Measurements from ENCODE around the gene TMA7B. TPM values are rescaled to one million over a fixed set of nuclear protein-coding genes. Genes with fewer than 3 reads are reported as not detected.

TMA7B gene
- total and polyA plus RNA-seq, 4 donors: not detected

DNA sequence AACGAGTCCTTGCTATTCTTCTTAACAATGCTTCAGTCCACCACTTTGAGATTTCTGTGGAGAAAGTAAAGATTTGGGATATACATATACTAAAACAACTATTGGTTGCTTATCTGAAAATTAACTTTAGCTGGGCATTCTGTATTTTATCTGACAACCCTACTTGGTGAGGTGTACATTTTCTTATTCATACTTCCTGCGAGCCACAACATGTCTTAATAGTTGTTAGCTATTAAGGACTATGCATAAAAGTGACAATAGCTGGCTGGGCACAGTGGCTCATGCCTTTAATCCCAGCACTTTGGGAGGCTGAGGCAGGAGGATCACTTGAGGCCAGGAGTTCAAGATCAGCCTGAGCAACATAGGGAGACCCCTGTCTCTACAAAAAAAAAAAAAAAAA is 28.0 kb upstream of the TMA7B start:
- no peaks in the 10 kb centered on the region for H3K4me1 ChIP-seq (ENCODE audit: control insufficient read depth, insufficient read depth, low read length)
- H3K36me3 ChIP-seq (ENCODE audit: control insufficient read depth, insufficient read depth, low read length): no peaks in the 10 kb centered on the region
- H3K27me3 ChIP-seq (ENCODE audit: control insufficient read depth, insufficient read depth, low read length): peaks cover 1% of the 10 kb centered on the region
- no peak overlapping the region for H3K4me3 ChIP-seq (ENCODE audit: low read depth, low read length)
- no peak for DNase-seq (ENCODE audit: low read depth in 4 of 6, low spot score in 6 of 6)
- H3K27ac ChIP-seq (ENCODE audit: low read depth, low read length): no peak overlapping the region
- no peaks in the 10 kb centered on the region for H3K9me3 ChIP-seq (ENCODE audit: control insufficient read depth, insufficient read depth, low read length)
- no CpG with 5 or more reads among the region's 2 CpGs for WGBS (ENCODE audit: insufficient coverage)

DNA sequence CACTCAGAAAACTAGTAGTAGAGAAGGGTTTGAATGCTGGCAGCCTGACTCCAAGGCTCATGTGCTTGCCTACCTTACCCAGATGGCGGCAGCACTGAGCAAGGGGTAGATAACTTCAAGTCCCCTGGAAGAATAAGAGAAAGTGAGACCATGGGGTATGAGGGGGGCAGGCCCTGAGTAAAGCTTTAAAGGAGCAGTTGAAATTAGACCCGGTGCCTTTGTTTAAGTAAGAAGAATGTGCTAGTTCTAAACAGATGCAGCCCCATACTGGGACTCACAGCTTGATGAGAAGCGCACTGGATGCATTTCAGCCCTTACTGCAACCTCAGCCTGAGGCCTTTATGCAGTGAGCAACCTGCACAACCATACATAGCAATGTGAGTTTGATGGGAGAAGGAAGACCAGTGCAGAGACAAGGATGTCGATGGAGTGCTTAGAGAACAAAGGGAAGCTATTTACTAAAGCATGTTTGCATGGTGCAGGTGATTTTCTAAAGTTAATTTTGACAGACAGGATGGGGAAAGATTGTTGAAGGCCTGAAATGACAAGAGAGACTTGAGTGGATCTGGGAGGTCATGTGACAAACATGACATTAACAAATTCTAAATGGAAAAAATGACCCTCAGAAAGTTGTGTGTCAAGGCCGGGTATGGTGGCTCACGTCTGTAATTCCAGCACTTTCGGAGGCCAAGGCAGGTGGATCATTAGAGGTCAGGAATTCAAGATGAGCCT is 27.1 kb upstream of the TMA7B start:
- 58% methylated on average over 5 of the region's 7 CpGs for WGBS (ENCODE audit: insufficient coverage)
- H3K36me3 ChIP-seq (ENCODE audit: control insufficient read depth, insufficient read depth, low read length): no peaks in the 10 kb centered on the region
- H3K27ac ChIP-seq (ENCODE audit: low read depth, low read length): no peak overlapping the region
- H3K4me3 ChIP-seq (ENCODE audit: low read depth, low read length): no peak overlapping the region
- H3K4me1 ChIP-seq (ENCODE audit: control insufficient read depth, insufficient read depth, low read length): no peaks in the 10 kb centered on the region
- no peak for DNase-seq (ENCODE audit: low read depth in 4 of 6, low spot score in 6 of 6)
- H3K27me3 ChIP-seq (ENCODE audit: control insufficient read depth, insufficient read depth, low read length): peaks cover 2% of the 10 kb centered on the region
- H3K9me3 ChIP-seq (ENCODE audit: control insufficient read depth, insufficient read depth, low read length): no peaks in the 10 kb centered on the region

DNA sequence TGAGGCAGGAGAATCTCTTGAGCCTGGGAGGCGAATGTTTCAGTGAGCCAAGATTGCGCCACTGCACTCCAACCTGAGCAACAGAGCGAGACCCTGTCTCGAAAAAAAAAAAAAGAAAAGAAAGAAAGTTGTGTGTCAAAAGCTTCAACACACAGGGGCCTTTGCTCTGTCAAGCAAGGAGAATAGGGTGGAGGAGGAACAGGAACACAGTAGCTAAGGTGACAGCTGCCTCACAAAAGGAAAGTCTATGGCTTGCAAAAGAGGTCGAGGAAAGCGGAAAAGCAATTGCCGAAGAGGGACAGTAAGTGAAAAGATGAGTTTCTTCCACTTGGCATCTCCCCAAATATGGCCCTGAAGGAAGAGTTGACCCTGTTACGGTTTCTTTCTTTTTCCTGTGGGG is 26.5 kb upstream of the TMA7B start:
- no peak for DNase-seq (ENCODE audit: low read depth in 4 of 6, low spot score in 6 of 6)
- no peak overlapping the region for H3K27ac ChIP-seq (ENCODE audit: low read depth, low read length)
- H3K4me3 ChIP-seq (ENCODE audit: low read depth, low read length): no peak overlapping the region
- H3K36me3 ChIP-seq (ENCODE audit: control insufficient read depth, insufficient read depth, low read length): no peaks in the 10 kb centered on the region
- H3K27me3 ChIP-seq (ENCODE audit: control insufficient read depth, insufficient read depth, low read length): peaks cover 2% of the 10 kb centered on the region
- no peaks in the 10 kb centered on the region for H3K4me1 ChIP-seq (ENCODE audit: control insufficient read depth, insufficient read depth, low read length)
- no peaks in the 10 kb centered on the region for H3K9me3 ChIP-seq (ENCODE audit: control insufficient read depth, insufficient read depth, low read length)
- 78% methylated on average over 8 of the region's 8 CpGs for WGBS (ENCODE audit: insufficient coverage)

DNA sequence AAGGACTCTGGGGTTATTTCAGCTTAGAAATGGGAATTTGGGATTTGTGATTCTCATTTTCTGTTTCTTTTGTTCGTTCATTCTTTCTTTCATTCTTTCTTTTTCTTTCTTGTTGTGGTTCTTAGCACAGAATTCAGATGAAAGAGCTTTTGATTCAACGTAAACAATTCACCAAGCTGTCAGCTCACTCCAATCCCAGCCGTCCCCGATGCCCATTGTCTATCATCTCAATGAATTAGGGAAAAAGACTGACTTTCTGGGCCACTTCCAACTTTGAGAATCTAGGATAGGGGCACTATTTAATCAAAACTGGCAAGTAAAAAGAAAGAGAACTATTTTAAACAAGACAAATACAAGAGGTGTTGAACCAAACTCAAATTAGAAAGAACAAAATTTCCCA is 25.1 kb upstream of the TMA7B start:
- peaks cover 2% of the 10 kb centered on the region for H3K27me3 ChIP-seq (ENCODE audit: control insufficient read depth, insufficient read depth, low read length)
- no peak overlapping the region for H3K27ac ChIP-seq (ENCODE audit: low read depth, low read length)

DNA sequence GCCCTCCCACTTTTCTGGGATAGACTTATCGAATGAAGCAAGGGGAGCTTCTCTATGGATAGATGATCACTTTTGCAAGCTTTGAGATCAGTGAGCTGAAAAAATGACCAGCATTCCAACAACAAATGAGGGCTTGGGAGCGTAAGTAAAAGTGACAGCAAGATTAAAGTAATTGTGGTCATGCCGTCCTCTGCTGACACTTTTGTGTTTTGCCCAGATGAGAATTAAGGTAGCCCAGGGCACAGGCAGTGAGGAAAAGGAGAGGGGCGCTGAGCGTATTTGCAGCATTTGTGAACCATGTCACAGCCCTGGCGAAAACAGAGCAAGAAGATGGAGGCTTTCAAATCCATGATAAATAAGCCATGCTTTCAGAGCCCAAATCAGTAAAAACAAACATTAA is 24.6 kb upstream of the TMA7B start:
- Histone ChIP-seq H3K4me3 (ENCODE audit: low read depth, low read length) (no peak overlapping the region), H3K27me3 (ENCODE audit: control insufficient read depth, insufficient read depth, low read length) (peaks cover 2% of the 10 kb centered on the region), H3K9me3 (ENCODE audit: control insufficient read depth, insufficient read depth, low read length) (no peaks in the 10 kb centered on the region), H3K4me1 (ENCODE audit: control insufficient read depth, insufficient read depth, low read length) (no peaks in the 10 kb centered on the region), H3K27ac (ENCODE audit: low read depth, low read length) (no peak overlapping the region), H3K36me3 (ENCODE audit: control insufficient read depth, insufficient read depth, low read length) (no peaks in the 10 kb centered on the region)
- WGBS (ENCODE audit: insufficient coverage): 0% methylated on average over 4 of the region's 6 CpGs
- peak in 2 of 6 donors; percentile 39 to 79 for DNase-seq (ENCODE audit: low read depth in 4 of 6, low spot score in 6 of 6)

More for the DNA sequence above, 25.1 kb upstream of the TMA7B start:
- WGBS (ENCODE audit: insufficient coverage): no CpG with 5 or more reads among the region's 4 CpGs
- no peaks in the 10 kb centered on the region for H3K4me1 ChIP-seq (ENCODE audit: control insufficient read depth, insufficient read depth, low read length)
- peak in 1 of 6 donors; percentile 31 for DNase-seq (ENCODE audit: low read depth in 4 of 6, low spot score in 6 of 6)
- no peaks in the 10 kb centered on the region for H3K9me3 ChIP-seq (ENCODE audit: control insufficient read depth, insufficient read depth, low read length)
- no peaks in the 10 kb centered on the region for H3K36me3 ChIP-seq (ENCODE audit: control insufficient read depth, insufficient read depth, low read length)
- no peak overlapping the region for H3K4me3 ChIP-seq (ENCODE audit: low read depth, low read length)

DNA sequence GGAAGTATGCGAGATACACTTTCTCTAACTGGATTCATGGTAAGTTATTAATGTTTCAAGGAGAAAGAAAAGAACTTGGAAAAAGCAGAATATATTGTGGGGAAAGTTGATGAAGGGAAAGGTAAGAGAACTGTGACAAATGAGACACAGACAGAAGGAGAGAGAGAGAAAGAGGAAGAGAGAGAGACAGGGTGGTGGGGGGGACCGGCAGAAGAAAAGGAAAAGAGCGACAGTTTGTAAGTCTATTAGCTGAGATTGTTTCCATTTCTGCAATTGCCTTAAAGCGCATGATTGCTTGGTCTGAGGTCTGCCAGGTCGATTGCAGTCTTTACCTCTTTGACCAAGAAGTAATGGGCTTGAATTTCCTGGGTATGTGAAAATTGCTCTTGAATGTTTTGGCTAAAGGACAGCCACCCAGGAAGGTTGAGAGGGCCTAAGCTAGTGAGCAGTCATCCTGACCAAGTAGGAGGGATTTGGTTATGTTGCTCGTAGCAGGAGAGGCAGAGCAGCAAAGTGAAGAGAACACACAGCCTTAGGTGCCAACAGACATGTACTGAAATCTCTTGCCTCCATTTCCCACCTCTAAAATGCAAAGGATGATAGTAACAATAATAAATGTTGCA is 23.6 kb upstream of the TMA7B start:
- Histone ChIP-seq H3K9me3 (ENCODE audit: control insufficient read depth, insufficient read depth, low read length) (no peaks in the 10 kb centered on the region), H3K27me3 (ENCODE audit: control insufficient read depth, insufficient read depth, low read length) (peaks cover 2% of the 10 kb centered on the region), H3K36me3 (ENCODE audit: control insufficient read depth, insufficient read depth, low read length) (no peaks in the 10 kb centered on the region), H3K4me3 (ENCODE audit: low read depth, low read length) (no peak overlapping the region), H3K27ac (ENCODE audit: low read depth, low read length) (no peak overlapping the region), H3K4me1 (ENCODE audit: control insufficient read depth, insufficient read depth, low read length) (no peaks in the 10 kb centered on the region)
- no peak for DNase-seq (ENCODE audit: low read depth in 4 of 6, low spot score in 6 of 6)
- 78% methylated on average over 3 of the region's 6 CpGs for WGBS (ENCODE audit: insufficient coverage)

DNA sequence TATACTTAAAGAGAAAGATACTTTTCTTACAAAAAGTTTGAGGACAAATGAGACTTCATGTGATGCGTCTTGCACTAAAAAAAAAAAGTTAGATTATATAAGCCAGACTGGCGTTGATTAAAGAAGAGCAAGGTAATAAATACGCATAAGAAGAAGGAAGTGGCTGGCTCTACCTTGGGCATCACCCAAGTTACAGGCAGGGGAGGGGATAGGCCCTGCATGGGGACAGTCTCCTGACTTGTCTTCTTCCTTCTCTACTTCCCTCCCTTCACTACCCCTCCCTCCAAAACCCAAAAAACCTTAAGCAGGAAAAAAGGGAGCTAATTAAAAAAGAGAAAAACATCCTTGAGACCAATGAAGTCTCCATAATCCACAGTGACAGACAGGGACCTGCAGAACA is 22.3 kb upstream of the TMA7B start:
- no peaks in the 10 kb centered on the region for H3K36me3 ChIP-seq (ENCODE audit: control insufficient read depth, insufficient read depth, low read length)
- H3K9me3 ChIP-seq (ENCODE audit: control insufficient read depth, insufficient read depth, low read length): no peaks in the 10 kb centered on the region
- H3K27ac ChIP-seq (ENCODE audit: low read depth, low read length): no peak overlapping the region
- H3K4me1 ChIP-seq (ENCODE audit: control insufficient read depth, insufficient read depth, low read length): no peaks in the 10 kb centered on the region
- no peak for DNase-seq (ENCODE audit: low read depth in 4 of 6, low spot score in 6 of 6)
- no peak overlapping the region for H3K4me3 ChIP-seq (ENCODE audit: low read depth, low read length)
- 100% methylated on average over 2 of the region's 3 CpGs for WGBS (ENCODE audit: insufficient coverage)
- peaks cover 2% of the 10 kb centered on the region for H3K27me3 ChIP-seq (ENCODE audit: control insufficient read depth, insufficient read depth, low read length)

DNA sequence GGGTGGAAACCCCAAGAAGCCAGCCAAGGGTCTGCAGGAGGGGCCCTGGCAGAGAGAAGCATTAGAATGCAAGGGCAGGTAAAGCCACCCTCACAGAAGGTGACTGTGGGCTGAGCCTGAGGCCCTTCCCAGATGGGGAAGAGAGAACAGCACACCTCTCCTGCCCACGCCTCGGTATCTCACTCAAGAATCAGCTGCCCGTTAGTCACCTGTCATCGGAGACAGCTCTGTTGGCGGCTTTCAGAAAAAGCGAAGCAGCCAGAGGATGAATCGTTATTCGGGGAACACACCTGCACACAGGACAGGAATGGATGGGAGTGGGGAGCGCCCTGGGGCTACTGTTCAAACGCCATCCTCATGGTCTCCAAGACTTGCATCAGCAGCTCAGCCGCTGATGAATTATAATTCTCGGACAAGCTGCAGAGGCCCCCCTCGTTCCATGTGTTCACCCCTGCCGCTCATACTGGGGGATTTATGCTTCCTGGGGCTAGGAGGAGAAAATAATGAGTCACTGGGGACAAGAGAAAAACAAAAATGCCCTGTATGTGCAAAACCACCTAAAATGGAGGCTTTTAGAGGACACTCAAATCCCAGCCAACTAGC is 21.6 kb upstream of the TMA7B start:
- no peak overlapping the region for H3K4me3 ChIP-seq (ENCODE audit: low read depth, low read length)
- WGBS (ENCODE audit: insufficient coverage): 79% methylated on average over 12 of the region's 14 CpGs

DNA sequence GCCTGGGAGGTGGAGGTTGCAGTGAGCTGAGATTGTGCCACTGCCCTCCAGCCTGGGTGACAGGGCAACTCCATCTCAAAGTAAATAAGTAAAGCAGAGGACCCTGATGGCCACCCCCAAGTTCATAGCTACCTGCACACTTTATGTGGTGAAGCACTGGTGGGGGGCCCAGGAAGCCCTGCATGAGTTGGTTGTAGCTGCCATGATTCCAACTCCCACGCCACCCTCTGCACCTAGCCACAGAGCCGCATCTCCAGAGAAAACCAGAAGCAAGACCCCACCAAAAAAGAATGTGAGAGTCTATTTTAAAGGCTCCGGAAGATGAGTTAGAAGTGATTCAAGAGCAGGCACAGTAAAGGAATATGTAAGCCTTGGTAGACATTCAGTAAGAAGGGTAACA is 20.4 kb upstream of the TMA7B start:
- H3K36me3 ChIP-seq (ENCODE audit: control insufficient read depth, insufficient read depth, low read length): no peaks in the 10 kb centered on the region
- DNase-seq (ENCODE audit: low read depth in 4 of 6, low spot score in 6 of 6): no peak
- H3K27me3 ChIP-seq (ENCODE audit: control insufficient read depth, insufficient read depth, low read length): peaks cover 2% of the 10 kb centered on the region
- H3K27ac ChIP-seq (ENCODE audit: low read depth, low read length): no peak overlapping the region
- no peaks in the 10 kb centered on the region for H3K9me3 ChIP-seq (ENCODE audit: control insufficient read depth, insufficient read depth, low read length)
- H3K4me3 ChIP-seq (ENCODE audit: low read depth, low read length): no peak overlapping the region
- no peaks in the 10 kb centered on the region for H3K4me1 ChIP-seq (ENCODE audit: control insufficient read depth, insufficient read depth, low read length)
- WGBS (ENCODE audit: insufficient coverage): no CpG with 5 or more reads among the region's 3 CpGs

More for the DNA sequence above, 21.6 kb upstream of the TMA7B start:
- H3K36me3 ChIP-seq (ENCODE audit: control insufficient read depth, insufficient read depth, low read length): no peaks in the 10 kb centered on the region
- no peaks in the 10 kb centered on the region for H3K9me3 ChIP-seq (ENCODE audit: control insufficient read depth, insufficient read depth, low read length)
- peaks cover 2% of the 10 kb centered on the region for H3K27me3 ChIP-seq (ENCODE audit: control insufficient read depth, insufficient read depth, low read length)
- DNase-seq (ENCODE audit: low read depth in 4 of 6, low spot score in 6 of 6): no peak
- H3K27ac ChIP-seq (ENCODE audit: low read depth, low read length): no peak overlapping the region
- H3K4me1 ChIP-seq (ENCODE audit: control insufficient read depth, insufficient read depth, low read length): no peaks in the 10 kb centered on the region
